ENCODE measurements around the gene MICU2.

MICU2 gene

DNA sequence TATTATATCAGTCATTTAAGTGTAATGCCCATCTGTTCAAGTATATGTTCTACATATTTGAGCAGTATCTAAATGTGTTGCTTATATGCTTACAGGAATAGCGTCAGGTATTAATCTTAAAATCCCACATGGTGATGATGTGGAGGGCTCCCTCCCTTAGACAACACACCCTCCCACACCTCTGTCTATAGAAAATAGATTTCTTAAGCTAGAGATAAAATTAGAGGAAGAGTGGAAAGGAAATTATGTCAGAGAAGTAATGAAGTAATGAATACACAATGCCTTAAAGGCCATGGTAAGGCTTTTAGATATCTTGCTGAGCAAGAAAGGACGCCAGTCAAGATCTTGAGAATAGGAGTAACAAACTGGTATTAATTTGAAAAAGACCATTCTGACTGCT is 157.3 kb downstream of the MICU2 start:
- Histone ChIP-seq H3K27ac (ENCODE audit: low read depth in 2 of 2, low read length in 2 of 2) (no peak overlapping the region), H3K9me3 (ENCODE audit: control insufficient read depth in 2 of 2, low read length in 2 of 2) (no peaks in the 10 kb centered on the region), H3K9ac (ENCODE audit: low read depth in 1 of 2, low read length in 2 of 2) (no peak overlapping the region), H3K4me1 (ENCODE audit: control insufficient read depth in 2 of 2, insufficient read depth in 2 of 2, low read length in 2 of 2) (no peaks in the 10 kb centered on the region), H3K4me3 (ENCODE audit: low read length in 2 of 2) (no peak overlapping the region), H3K36me3 (ENCODE audit: control insufficient read depth in 2 of 2, insufficient read depth in 2 of 2, low read length in 2 of 2) (no peaks in the 10 kb centered on the region), H3K27me3 (ENCODE audit: control insufficient read depth in 2 of 2, insufficient read depth in 2 of 2, low read length in 2 of 2) (no peaks in the 10 kb centered on the region)

DNA sequence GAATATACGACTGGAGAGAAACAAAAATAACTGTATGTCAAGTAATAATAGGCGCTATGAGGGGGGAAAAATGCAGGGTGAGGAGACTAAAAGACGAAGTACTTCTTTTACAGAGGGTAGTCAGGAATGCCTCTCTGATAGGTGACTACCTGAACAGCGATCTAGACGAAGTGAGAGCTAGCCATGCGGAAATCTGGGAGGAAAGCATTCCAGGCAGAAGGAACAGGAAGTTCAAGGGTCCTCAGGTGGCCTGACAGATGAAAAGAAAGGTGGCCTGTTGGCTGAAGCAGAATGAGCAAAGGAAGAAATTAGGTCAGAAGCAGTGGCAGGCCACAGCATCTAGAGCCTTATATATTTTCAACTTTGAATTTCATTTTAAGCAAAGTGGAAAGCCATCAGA is 158.2 kb downstream of the MICU2 start:
- H3K27ac ChIP-seq (ENCODE audit: low read depth in 2 of 2, low read length in 2 of 2) = no peak overlapping the region
- H3K27me3 ChIP-seq (ENCODE audit: control insufficient read depth in 2 of 2, insufficient read depth in 2 of 2, low read length in 2 of 2) = no peaks in the 10 kb centered on the region
- H3K36me3 ChIP-seq (ENCODE audit: control insufficient read depth in 2 of 2, insufficient read depth in 2 of 2, low read length in 2 of 2) = no peaks in the 10 kb centered on the region
- no peaks in the 10 kb centered on the region for H3K9me3 ChIP-seq (ENCODE audit: control insufficient read depth in 2 of 2, low read length in 2 of 2)
- no peak overlapping the region for H3K9ac ChIP-seq (ENCODE audit: low read depth in 1 of 2, low read length in 2 of 2)
- H3K4me3 ChIP-seq (ENCODE audit: low read length in 2 of 2) = no peak overlapping the region
- no peaks in the 10 kb centered on the region for H3K4me1 ChIP-seq (ENCODE audit: control insufficient read depth in 2 of 2, insufficient read depth in 2 of 2, low read length in 2 of 2)

DNA sequence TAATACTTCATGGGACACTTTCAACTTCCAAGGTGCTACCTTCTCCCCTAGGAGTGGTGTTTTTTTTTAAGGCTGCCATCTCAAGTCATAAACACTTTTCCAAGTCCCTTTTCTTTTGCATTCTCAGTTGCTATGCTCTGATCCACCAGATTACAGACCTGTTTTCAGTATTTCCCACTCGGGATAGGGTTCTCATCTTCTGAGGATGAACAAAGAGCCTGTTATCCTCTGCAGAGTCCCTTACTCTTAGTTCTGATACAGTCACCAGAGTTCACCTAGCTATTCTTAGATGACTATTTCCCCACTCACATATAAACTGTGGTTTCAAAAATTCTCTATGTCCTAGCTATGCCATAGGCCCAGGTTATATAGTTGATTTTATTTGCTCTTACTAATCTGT is 160.8 kb downstream of the MICU2 start:
- H3K36me3 ChIP-seq (ENCODE audit: control insufficient read depth in 2 of 2, insufficient read depth in 2 of 2, low read length in 2 of 2) = no peaks in the 10 kb centered on the region
- H3K27me3 ChIP-seq (ENCODE audit: control insufficient read depth in 2 of 2, insufficient read depth in 2 of 2, low read length in 2 of 2) = no peaks in the 10 kb centered on the region
- H3K4me3 ChIP-seq (ENCODE audit: low read length in 2 of 2) = no peak overlapping the region
- H3K27ac ChIP-seq (ENCODE audit: low read depth in 2 of 2, low read length in 2 of 2) = no peak overlapping the region
- H3K9me3 ChIP-seq (ENCODE audit: control insufficient read depth in 2 of 2, low read length in 2 of 2) = peaks cover 0 to 3% of the 10 kb centered on the region in 2 donors
- H3K4me1 ChIP-seq (ENCODE audit: control insufficient read depth in 2 of 2, insufficient read depth in 2 of 2, low read length in 2 of 2) = no peaks in the 10 kb centered on the region
- H3K9ac ChIP-seq (ENCODE audit: low read depth in 1 of 2, low read length in 2 of 2) = no peak overlapping the region

All from mucosa of rectum (tissue), 2 donors.